HG03575 (cell line): ENCODE data around the gene DRAP1.

ENCODE experiments used
- ATAC-seq: cut with Tn5 transposase; IDR thresholded peaks from one replicate; pipeline ENCODE4 v1.9.1; 2021; ENCODE audit not compliant: unreplicated experiment, insufficient number of reproducible peaks, low FRiP score; ENCODE audit errors: extremely low read depth

Gene DRAP1

DNA sequence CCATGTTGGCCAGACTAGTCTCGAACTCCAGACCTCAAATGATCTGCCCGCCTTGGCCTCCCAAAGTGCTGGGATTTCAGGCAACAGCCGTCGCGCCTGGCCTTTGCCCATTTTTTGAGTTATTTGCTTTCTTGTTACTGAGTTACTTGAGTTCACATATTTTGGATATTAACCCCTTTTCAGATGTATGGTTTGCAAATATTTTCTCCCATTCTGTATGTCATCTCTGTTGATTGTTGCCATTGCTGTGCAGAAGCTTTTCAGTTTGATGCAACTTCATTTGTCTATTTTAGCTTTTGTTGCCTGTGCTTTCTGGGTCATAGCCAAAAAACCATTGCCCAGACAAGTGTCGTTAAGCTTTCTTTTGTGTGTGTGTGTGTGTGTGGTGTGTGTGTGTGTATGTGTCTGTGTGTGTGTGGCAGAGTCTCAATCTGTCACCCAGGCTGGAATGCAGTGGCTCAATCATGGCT, 32.9 kb downstream of the DRAP1 start:
- no peak for ATAC-seq

GRCh38 chr11:65953471-65953870, 34.2 kb downstream of the DRAP1 start:
- ATAC-seq: no peak

GRCh38 chr11:65954771-65955170, 35.5 kb downstream of the DRAP1 start:
- no peak for ATAC-seq

GRCh38 chr11:65958291-65958690, 39.1 kb downstream of the DRAP1 start:
- ATAC-seq: no peak

DNA sequence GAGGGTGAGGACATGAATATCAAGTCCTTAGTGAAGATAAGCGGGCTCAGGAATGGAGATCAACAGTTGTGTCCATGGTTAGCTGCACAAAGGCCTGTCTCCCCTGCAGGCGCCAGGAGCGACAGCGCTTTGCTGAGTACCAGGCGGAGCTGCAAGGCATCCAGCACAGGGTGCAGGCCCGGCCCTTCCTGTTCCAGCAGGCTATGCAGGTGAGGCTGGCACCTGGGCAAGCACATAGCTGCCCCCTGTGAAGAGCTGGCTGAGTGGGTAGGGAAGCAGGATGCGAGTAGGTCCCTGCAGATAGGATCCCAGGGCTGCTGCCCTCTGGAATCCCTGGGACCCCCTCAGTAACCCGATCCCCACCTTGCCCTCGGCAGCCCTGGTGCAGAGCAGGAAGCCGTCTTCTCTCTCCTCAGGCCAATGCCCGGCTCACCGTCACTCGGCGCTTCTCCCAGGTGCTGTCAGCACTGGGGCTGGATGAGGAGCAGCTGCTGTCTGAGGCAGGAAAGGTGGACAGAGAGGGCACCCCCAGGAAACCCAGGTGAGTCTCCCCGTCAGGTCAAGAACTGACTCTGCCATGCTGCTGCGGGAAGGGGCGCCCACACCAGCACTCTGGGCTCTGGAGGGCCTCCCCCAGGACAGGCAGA, 39.7 kb downstream of the DRAP1 start:
- no peak for ATAC-seq

- no peak for ATAC-seq
Observed at GRCh38 chr11:65960824-65961266, 41.6 kb downstream of the DRAP1 start.

GRCh38 chr11:65961267-65962140, 42.3 kb downstream of the DRAP1 start, which contains the start of gene SART1:
Gene SART1, plus strand, starts transcription at chr11:65961734. Its CDS starts 47 bp downstream, at chr11:65961781.
- no peak for ATAC-seq

DNA sequence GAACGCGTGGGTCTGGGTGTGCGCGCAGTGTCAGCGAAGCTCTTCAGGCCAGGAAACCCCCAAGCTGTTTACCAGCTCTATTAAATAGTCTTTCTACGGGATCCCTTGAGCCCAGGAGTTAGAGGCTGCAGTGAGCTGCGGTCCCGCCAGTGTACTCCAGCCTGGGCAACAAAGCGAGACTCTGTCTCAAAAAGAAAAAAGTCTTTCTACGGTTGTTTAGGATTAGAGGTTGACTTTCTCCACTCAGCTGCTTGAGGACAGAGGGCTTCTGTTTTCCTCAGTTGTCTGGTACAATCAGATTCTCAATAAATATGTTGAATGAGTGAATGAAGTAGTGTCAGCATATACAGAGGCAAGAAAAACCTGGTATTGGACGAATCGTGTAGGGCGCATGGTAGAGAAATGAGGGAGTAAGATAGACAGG, 42.9 kb downstream of the DRAP1 start:
- ATAC-seq: no peak

DNA sequence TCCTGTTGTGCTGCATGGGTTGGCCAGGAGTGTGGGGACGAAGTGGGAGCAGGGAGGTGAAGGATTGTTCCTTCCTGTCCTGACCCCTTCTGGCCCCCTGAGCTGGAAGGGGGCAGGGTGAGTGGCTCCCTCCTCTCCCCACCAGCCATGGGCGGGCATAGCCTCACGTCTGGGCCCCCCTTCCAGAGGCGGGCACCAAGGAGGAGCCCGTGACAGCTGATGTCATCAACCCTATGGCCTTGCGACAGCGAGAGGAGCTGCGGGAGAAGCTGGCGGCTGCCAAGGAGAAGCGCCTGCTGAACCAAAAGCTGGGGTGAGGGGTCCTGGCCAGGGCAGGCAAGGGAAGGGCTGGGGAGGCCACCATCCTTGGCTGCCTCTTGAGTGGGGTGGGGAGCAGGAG, 45.7 kb downstream of the DRAP1 start:
- no peak for ATAC-seq

DNA sequence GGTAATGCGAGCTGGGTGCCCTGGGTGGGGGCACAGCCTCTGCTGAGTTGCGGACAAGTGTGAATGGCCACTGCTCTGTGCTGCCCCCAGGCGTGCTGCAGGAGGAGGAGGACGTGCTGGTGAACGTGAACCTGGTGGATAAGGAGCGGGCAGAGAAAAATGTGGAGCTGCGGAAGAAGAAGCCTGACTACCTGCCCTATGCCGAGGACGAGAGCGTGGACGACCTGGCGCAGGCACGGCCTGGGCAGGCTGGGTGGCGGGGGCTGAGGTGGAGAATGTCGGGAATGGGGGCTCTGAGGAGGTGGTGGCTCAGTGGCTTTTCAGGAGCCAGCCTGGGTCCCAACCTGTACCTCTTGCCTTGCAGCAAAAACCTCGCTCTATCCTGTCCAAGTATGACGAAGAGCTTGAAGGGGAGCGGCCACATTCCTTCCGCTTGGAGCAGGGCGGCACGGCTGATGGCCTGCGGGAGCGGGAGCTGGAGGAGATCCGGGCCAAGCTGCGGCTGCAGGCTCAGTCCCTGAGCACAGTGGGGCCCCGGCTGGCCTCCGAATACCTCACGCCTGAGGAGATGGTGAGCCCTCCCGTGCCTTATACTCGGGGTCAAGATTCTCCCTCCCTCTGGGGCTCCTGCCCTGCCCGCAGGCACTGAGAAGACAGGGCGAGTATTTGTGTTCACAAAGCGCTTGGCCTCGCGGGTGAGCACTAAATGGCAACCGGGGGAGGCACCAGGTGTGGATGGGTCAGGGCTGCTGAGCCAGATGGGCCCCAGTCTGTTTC, 46.9 kb downstream of the DRAP1 start:
- no peak for ATAC-seq

GRCh38 chr11:65967329-65967934, 48.2 kb downstream of the DRAP1 start:
- ATAC-seq: no peak

DNA sequence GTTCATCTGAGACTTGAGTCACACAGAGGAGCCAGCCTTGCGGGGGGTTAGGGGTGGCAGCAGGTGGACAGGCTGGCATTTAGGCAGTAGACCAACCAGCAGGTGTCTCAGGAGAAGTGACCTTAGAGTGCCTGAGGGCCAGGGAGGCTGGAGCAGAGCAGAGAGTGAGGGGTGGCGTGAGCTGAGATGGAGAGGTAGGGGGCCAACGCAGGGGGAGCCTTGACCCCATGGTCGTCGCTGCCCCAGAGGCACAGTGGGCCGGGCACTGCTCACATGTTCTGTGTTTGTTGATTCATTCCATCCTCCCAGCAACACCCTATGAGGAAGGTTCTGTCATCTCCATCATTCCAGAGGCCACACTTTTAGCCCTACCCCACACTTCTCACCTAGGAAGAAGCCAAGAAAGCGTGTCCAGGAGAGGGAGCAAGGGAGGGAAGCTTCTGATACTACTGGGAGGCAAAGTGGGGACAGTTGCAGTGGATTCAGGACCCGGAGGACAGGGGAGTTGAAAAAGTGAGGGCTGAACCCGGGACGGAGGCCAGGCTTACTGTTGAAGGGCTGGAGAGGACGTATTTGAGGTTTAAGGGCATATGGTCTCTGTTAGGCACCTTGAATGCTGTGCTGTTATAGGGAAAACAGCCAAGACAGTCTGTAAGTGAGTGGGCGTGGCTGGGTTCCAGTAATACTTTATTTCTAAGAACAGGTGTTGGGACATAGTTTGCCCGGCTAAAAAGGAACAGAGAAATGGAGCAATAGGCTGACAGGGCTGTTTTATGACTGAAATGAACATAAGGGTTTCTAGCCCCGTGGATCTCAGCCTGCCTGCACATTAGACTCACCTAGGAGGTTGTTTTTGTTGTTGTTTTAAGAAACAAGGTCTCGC, 49.6 kb downstream of the DRAP1 start:
- ATAC-seq: no peak
